WTC11 (cell line): ENCODE data around the gene TFB2M.

ENCODE experiments used
- GABPB1 ChIP-seq: sonication (generic); formaldehyde crosslinking; IDR thresholded peaks from 2 replicates; pipeline ENCODE4 v1.8.1; 2023; ENCODE audit warnings: mild to moderate bottlenecking, missing genetic modification reagents
- SP1 ChIP-seq: sonication (generic); formaldehyde crosslinking; conservative IDR thresholded peaks from 2 replicates; pipeline ENCODE4 v1.8.1; 2022; ENCODE audit warnings: missing genetic modification reagents
- TCF7 ChIP-seq: sonication (generic); formaldehyde crosslinking; IDR thresholded peaks from 2 replicates; pipeline ENCODE4 v1.8.0; 2022; ENCODE audit warnings: mild to moderate bottlenecking, low read depth, missing genetic modification reagents, moderate library complexity
- TEAD4 ChIP-seq: sonication (generic); formaldehyde crosslinking; IDR thresholded peaks from 2 replicates; pipeline ENCODE4 v1.8.0; 2022; ENCODE audit warnings: mild to moderate bottlenecking, missing genetic modification reagents
- TP53 ChIP-seq: sonication (generic); formaldehyde crosslinking; IDR thresholded peaks from 2 replicates; pipeline ENCODE4 v1.8.1; 2023; ENCODE audit warnings: mild to moderate bottlenecking, missing genetic modification reagents
- ZNF121 ChIP-seq: sonication (generic); formaldehyde crosslinking; IDR thresholded peaks from 2 replicates; pipeline ENCODE4 v1.8.0; 2023; ENCODE audit warnings: missing genetic modification reagents
- ZNF317 ChIP-seq: sonication (generic); formaldehyde crosslinking; IDR thresholded peaks from 2 replicates; pipeline ENCODE4 v1.8.1; 2023; ENCODE audit warnings: low read depth, mild to moderate bottlenecking, moderate library complexity, missing genetic modification reagents, borderline replicate concordance
- ZNF671 ChIP-seq: fragments of 250-450 bp; sonication (Bioruptor Pico); IDR thresholded peaks from 2 replicates; pipeline ENCODE4 v1.8.0; 2021; ENCODE audit warnings: mild to moderate bottlenecking
- TF ChIP-seq, protein P1 (sequence below): sonication (generic); formaldehyde crosslinking; IDR thresholded peaks from 2 replicates; pipeline ENCODE4 v1.8.1; 2022; ENCODE audit warnings: missing genetic modification reagents, borderline replicate concordance
- TF ChIP-seq, protein P2 (sequence below): fragments of 200-600 bp; IDR thresholded peaks from 2 replicates; pipeline ENCODE4 v1.8.0; 2022; ENCODE audit warnings: antibody characterized with exemption
- TF ChIP-seq, protein P3 (sequence below): sonication (generic); formaldehyde crosslinking; IDR thresholded peaks from 2 replicates; pipeline ENCODE4 v1.8.0; 2023; ENCODE audit warnings: mild to moderate bottlenecking, missing genetic modification reagents

DNA sequence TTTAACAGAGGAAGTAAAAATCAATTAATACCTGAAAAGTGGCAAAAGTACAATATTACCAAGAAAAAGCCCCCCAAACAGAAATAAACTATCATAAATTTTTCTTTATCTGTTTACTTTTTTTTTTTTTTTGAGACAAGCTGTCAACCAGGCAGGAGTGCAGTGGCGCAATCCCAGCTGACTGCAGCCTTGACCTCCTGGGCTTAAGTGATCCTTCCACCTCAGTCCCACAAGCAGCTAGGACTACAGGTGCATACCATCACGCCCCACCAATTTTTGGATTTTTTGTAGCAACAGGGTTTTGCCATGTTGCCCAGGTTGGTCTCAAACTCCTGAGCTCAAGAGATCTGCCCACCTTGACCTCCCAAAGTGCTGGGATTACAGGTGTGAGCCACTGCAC lies 8.0 kb downstream of the TFB2M start:
- TF ChIP-seq ZNF121 (CRISPR knock-in tag) (no peak), ZNF671 (CRISPR knock-in tag) (no peak), SP1 (no peak), GABPB1 (CRISPR knock-in tag) (no peak), TEAD4 (no peak), TCF7 (no peak), TP53 (no peak), ZNF317 (CRISPR knock-in tag) (no peak)
- TF ChIP-seq, protein P1, sequence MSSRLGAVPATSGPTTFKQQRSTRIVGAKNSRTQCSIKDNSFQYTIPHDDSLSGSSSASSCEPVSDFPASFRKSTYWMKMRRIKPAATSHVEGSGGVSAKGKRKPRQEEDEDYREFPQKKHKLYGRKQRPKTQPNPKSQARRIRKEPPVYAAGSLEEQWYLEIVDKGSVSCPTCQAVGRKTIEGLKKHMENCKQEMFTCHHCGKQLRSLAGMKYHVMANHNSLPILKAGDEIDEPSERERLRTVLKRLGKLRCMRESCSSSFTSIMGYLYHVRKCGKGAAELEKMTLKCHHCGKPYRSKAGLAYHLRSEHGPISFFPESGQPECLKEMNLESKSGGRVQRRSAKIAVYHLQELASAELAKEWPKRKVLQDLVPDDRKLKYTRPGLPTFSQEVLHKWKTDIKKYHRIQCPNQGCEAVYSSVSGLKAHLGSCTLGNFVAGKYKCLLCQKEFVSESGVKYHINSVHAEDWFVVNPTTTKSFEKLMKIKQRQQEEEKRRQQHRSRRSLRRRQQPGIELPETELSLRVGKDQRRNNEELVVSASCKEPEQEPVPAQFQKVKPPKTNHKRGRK (CRISPR knock-in tag) = no peak
- TF ChIP-seq, protein P2, sequence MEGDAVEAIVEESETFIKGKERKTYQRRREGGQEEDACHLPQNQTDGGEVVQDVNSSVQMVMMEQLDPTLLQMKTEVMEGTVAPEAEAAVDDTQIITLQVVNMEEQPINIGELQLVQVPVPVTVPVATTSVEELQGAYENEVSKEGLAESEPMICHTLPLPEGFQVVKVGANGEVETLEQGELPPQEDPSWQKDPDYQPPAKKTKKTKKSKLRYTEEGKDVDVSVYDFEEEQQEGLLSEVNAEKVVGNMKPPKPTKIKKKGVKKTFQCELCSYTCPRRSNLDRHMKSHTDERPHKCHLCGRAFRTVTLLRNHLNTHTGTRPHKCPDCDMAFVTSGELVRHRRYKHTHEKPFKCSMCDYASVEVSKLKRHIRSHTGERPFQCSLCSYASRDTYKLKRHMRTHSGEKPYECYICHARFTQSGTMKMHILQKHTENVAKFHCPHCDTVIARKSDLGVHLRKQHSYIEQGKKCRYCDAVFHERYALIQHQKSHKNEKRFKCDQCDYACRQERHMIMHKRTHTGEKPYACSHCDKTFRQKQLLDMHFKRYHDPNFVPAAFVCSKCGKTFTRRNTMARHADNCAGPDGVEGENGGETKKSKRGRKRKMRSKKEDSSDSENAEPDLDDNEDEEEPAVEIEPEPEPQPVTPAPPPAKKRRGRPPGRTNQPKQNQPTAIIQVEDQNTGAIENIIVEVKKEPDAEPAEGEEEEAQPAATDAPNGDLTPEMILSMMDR = no peak
- TF ChIP-seq, protein P3, sequence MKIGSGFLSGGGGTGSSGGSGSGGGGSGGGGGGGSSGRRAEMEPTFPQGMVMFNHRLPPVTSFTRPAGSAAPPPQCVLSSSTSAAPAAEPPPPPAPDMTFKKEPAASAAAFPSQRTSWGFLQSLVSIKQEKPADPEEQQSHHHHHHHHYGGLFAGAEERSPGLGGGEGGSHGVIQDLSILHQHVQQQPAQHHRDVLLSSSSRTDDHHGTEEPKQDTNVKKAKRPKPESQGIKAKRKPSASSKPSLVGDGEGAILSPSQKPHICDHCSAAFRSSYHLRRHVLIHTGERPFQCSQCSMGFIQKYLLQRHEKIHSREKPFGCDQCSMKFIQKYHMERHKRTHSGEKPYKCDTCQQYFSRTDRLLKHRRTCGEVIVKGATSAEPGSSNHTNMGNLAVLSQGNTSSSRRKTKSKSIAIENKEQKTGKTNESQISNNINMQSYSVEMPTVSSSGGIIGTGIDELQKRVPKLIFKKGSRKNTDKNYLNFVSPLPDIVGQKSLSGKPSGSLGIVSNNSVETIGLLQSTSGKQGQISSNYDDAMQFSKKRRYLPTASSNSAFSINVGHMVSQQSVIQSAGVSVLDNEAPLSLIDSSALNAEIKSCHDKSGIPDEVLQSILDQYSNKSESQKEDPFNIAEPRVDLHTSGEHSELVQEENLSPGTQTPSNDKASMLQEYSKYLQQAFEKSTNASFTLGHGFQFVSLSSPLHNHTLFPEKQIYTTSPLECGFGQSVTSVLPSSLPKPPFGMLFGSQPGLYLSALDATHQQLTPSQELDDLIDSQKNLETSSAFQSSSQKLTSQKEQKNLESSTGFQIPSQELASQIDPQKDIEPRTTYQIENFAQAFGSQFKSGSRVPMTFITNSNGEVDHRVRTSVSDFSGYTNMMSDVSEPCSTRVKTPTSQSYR = no peak
